Measurements from ENCODE around the gene SEMA3B.

- TF ChIP-seq, protein P1, sequence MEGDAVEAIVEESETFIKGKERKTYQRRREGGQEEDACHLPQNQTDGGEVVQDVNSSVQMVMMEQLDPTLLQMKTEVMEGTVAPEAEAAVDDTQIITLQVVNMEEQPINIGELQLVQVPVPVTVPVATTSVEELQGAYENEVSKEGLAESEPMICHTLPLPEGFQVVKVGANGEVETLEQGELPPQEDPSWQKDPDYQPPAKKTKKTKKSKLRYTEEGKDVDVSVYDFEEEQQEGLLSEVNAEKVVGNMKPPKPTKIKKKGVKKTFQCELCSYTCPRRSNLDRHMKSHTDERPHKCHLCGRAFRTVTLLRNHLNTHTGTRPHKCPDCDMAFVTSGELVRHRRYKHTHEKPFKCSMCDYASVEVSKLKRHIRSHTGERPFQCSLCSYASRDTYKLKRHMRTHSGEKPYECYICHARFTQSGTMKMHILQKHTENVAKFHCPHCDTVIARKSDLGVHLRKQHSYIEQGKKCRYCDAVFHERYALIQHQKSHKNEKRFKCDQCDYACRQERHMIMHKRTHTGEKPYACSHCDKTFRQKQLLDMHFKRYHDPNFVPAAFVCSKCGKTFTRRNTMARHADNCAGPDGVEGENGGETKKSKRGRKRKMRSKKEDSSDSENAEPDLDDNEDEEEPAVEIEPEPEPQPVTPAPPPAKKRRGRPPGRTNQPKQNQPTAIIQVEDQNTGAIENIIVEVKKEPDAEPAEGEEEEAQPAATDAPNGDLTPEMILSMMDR (IDR thresholded peaks at IDR 0.05) = no peak
- TF ChIP-seq POLR2A (IDR thresholded peaks at IDR 0.05; ENCODE audit: low read depth) (no peak), POLR2AphosphoS5 (IDR thresholded peaks at IDR 0.05) (no peak), EP300 (IDR thresholded peaks at IDR 0.05) (no peak)
These were observed 2.5 kb downstream of the SEMA3B start for GRCh38 chr3:50271314-50271936.

Data from esophagus muscularis mucosa (tissue), 4 donors.